ENCODE data around the gene PRPF6. TPM values are rescaled to one million over a fixed set of nuclear protein-coding genes. Genes with fewer than 3 reads are reported as not detected.
"Not testable (repeated sequence)": the region's sequence is repeated elsewhere in the genome, so short reads cannot be mapped to it uniquely, and the experiment has no call there.

Gene PRPF6
- total RNA-seq, 4 donors from 2014 or later: 39.3 to 68.4 (median 47.7) TPM

DNA sequence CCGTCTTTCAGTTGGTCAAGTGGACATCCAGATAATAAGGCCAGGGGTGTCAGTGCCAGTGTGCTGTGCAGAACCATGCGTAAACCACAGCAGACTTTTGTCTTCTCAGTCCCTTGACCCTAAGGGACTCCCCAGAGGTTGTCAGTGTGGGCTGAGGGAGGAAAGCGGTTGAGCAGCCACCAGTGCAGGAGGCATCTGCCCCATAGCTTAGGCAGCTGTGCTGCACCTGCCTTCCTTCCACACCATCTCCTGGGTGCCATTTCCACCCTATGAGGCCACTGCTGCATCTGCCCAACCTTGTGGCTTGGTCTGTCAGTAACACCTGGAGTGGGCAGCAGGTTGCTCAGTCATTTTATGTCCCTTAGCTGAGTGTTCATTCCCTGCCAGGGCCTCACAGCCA lies 26.0 kb downstream of the PRPF6 start:
- in situ Hi-C loops (cut with MboI; ENCODE audit: low sequenced_read_pairs in 4 of 4): no loop called here

DNA sequence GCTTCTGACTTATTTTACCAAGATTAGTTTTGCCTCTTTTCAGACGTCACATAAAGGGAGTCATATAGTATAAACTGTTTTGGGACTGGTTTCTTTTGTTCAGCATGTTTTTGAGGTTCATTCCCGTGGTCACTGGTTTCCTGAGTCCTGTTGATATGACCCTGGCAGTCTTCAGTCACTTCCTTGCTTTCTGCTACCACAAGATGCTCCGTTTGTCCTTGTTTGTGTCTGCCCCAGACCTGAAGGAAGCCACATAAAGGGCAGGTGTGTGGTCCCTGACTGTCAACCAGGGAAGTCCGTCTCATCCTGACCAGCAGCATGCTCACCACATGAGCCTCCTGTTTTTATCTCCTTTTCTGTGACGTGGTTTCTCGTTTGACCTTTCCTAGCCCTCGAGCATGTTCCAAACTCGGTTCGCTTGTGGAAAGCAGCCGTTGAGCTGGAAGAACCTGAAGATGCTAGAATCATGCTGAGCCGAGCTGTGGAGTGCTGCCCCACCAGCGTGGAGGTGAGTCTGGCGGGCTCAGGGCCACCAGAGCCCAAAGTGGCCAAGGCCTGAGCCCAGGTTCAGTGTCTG lies 29.0 kb downstream of the PRPF6 start:
- intact Hi-C loops (cut with DNase I; ENCODE audit: low total_unique reads): no loop called here

More for the DNA sequence above, 26.0 kb downstream of the PRPF6 start:
- ATAC-seq: no peak
- Histone ChIP-seq H3K27ac (no peak overlapping the region), H3K9me3 (no peaks in the 10 kb centered on the region), H3K4me1 (no peaks in the 10 kb centered on the region), H3K4me3 (no peak overlapping the region), H3K27me3 (no peaks in the 10 kb centered on the region), H3K36me3 (peaks cover 0 to 47% of the 10 kb centered on the region in 2 donors)
- TF ChIP-seq, protein P1, sequence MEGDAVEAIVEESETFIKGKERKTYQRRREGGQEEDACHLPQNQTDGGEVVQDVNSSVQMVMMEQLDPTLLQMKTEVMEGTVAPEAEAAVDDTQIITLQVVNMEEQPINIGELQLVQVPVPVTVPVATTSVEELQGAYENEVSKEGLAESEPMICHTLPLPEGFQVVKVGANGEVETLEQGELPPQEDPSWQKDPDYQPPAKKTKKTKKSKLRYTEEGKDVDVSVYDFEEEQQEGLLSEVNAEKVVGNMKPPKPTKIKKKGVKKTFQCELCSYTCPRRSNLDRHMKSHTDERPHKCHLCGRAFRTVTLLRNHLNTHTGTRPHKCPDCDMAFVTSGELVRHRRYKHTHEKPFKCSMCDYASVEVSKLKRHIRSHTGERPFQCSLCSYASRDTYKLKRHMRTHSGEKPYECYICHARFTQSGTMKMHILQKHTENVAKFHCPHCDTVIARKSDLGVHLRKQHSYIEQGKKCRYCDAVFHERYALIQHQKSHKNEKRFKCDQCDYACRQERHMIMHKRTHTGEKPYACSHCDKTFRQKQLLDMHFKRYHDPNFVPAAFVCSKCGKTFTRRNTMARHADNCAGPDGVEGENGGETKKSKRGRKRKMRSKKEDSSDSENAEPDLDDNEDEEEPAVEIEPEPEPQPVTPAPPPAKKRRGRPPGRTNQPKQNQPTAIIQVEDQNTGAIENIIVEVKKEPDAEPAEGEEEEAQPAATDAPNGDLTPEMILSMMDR (IDR thresholded peaks at IDR 0.05 in 4 of 5, conservative IDR thresholded peaks at IDR 0.05 in 1 of 5): no peak
- TF ChIP-seq POLR2A (IDR thresholded peaks at IDR 0.05): no peak
- no peak for DNase-seq
- intact Hi-C loops (cut with DNase I; ENCODE audit: low total_unique reads): no loop called here

DNA sequence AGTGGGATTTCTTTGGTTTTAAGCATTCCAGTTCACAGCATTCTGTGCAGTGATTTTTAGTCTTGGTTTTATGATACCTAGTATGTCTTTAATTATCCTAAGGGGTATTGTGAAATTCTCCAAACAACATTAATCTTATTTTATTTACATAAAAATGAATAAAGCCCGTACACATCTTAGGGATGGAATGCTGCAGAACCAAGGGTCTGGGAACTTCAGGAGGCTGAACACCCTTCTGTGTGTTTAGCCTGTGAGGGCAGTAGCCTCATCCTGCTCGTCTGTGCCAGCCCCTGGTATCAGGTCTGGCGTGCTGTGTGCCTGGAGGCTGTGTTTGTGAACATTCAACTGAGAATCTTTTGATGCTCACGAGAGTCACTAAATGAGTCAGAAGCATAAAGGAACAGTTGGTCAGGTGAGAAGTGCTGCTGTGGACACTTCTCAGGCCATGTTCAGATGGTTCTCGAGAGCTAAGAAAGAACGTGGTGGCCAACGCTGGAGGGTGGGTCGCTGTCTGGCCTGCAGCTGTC lies 29.8 kb downstream of the PRPF6 start:
- intact Hi-C loops (cut with DNase I; ENCODE audit: low total_unique reads) (no loop called here), in situ Hi-C loops (cut with MboI; ENCODE audit: low sequenced_read_pairs in 4 of 4) (no loop called here)
- Histone ChIP-seq H3K4me1 (no peaks in the 10 kb centered on the region), H3K36me3 (peaks cover 0 to 53% of the 10 kb centered on the region in 2 donors), H3K4me3 (no peak overlapping the region), H3K27me3 (no peaks in the 10 kb centered on the region), H3K27ac (no peak overlapping the region), H3K9me3 (no peaks in the 10 kb centered on the region)
- ATAC-seq: no peak
- DNase-seq: no peak
- TF ChIP-seq, protein P1 (IDR thresholded peaks at IDR 0.05 in 4 of 5, conservative IDR thresholded peaks at IDR 0.05 in 1 of 5): no peak
- no peak for TF ChIP-seq POLR2A (IDR thresholded peaks at IDR 0.05)

More for the DNA sequence above, 29.0 kb downstream of the PRPF6 start:
- DNase-seq (no peak), ATAC-seq (no peak)
- no peaks in the 10 kb centered on the region for H3K4me1 ChIP-seq
- H3K4me3 ChIP-seq: no peak overlapping the region
- H3K27me3 ChIP-seq: no peaks in the 10 kb centered on the region
- no peaks in the 10 kb centered on the region for H3K9me3 ChIP-seq
- no peak overlapping the region for H3K27ac ChIP-seq
- H3K36me3 ChIP-seq: peaks cover 0 to 46% of the 10 kb centered on the region in 2 donors
- TF ChIP-seq, protein P1 (IDR thresholded peaks at IDR 0.05 in 4 of 5, conservative IDR thresholded peaks at IDR 0.05 in 1 of 5): no peak
- no peak for TF ChIP-seq POLR2A (IDR thresholded peaks at IDR 0.05)
- in situ Hi-C loops (cut with MboI; ENCODE audit: low sequenced_read_pairs in 4 of 4): no loop called here

DNA sequence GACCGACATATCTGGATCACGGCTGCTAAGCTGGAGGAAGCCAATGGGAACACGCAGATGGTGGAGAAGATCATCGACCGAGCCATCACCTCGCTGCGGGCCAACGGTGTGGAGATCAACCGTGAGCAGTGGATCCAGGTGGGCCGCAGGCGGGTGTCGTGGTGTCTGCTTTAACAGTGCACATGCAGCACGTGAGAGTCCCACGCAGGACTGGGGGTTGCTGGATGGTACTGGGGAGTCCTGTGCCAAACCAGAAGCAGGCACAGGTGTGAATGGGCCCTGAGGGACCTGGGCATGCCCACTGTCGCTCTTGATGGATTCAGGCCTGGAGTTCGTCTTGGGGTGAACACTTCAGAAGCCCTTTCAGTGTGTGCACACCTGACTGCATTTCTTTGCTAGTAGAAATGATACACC lies 30.4 kb downstream of the PRPF6 start:
- Histone ChIP-seq H3K9me3 (no peaks in the 10 kb centered on the region), H3K36me3 (peaks cover 0 to 58% of the 10 kb centered on the region in 2 donors), H3K27me3 (no peaks in the 10 kb centered on the region), H3K27ac (no peak overlapping the region), H3K4me3 (no peak overlapping the region), H3K4me1 (no peaks in the 10 kb centered on the region)
- ATAC-seq (no peak), DNase-seq (no peak)
- no peak for TF ChIP-seq POLR2A (IDR thresholded peaks at IDR 0.05)
- TF ChIP-seq, protein P1 (IDR thresholded peaks at IDR 0.05 in 4 of 5, conservative IDR thresholded peaks at IDR 0.05 in 1 of 5): no peak
- in situ Hi-C loops (cut with MboI; ENCODE audit: low sequenced_read_pairs in 4 of 4): no loop called here
- intact Hi-C loops (cut with DNase I; ENCODE audit: low total_unique reads): no loop called here

DNA sequence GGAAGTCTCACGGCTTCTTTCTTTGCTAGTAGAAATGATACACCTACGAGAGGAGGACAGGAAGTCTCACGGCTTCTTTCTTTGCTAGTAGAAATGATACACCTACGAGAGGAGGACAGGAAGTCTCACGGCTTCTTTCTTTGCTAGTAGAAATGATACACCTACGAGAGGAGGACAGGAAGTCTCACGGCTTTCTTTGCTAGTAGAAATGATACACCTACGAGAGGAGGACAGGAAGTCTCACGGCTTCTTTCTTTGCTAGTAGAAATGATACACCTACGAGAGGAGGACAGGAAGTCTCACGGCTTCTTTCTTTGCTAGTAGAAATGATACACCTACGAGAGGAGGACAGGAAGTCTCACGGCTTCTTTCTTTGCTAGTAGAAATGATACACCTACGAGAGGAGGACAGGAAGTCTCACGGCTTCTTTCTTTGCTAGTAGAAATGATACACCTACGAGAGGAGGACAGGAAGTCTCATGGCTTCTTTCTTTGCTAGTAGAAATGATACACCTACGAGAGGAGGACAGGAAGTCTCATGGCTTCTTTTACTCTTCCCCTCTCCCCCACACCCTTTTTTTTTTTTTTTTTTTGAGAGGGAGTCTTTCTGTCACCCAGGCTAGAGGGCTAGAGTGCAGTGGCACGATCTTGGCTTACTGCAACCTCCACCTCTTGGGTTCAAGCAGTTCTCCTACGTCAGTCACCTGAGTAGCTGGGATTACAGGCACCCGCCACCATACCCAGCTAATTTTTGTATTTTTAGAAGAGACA lies 31.6 kb downstream of the PRPF6 start:
- in situ Hi-C loops (cut with MboI; ENCODE audit: low sequenced_read_pairs in 4 of 4); H3K27ac ChIP-seq; H3K4me1 ChIP-seq; DNase-seq; H3K27me3 ChIP-seq; H3K9me3 ChIP-seq; intact Hi-C loops (cut with DNase I; ENCODE audit: low total_unique reads); ATAC-seq; H3K4me3 ChIP-seq: not testable (repeated sequence)
- H3K36me3 ChIP-seq: peaks cover 0 to 68% of the 10 kb centered on the region in 2 donors

All from gastrocnemius medialis (tissue), 4 donors.